HepG2 (cell line): ENCODE measurements around the gene STK4. TPM values are rescaled to one million over a fixed set of nuclear protein-coding genes. Genes with fewer than 3 reads are reported as not detected.

Experiments
- BRCA1 ChIP-seq: sonication (generic); formaldehyde crosslinking; IDR thresholded peaks from 2 replicates; pipeline ENCODE4 v1.4.0; 2020; ENCODE audit warnings: missing genetic modification reagents
- JUN ChIP-seq: sonication (generic); formaldehyde crosslinking; IDR thresholded peaks from 2 replicates; pipeline ENCODE4 v1.4.0; 2020; ENCODE audit warnings: mild to moderate bottlenecking, missing genetic modification reagents
- MAZ ChIP-seq, 2 experiments: sonication (generic) in 1 of 2; formaldehyde crosslinking in 1 of 2; IDR thresholded peaks; 2 replicates each; pipeline versions ENCODE4 v1.5.0 to v1.6.1; 2012 to 2020; ENCODE audit warnings: low read depth in 2 of 2, mild to moderate bottlenecking in 2 of 2, borderline replicate concordance in 1 of 2, improper control_type of control experiment in 1 of 2, low read length in 1 of 2, missing genetic modification reagents in 1 of 2, moderate library complexity in 1 of 2
- ONECUT2 ChIP-seq: sonication (generic); formaldehyde crosslinking; IDR thresholded peaks from 2 replicates; pipeline ENCODE4 v1.4.0; 2020; ENCODE audit warnings: missing genetic modification reagents
- SALL1 ChIP-seq: sonication (generic); formaldehyde crosslinking; IDR thresholded peaks from 2 replicates; pipeline ENCODE4 v1.8.0; 2022; ENCODE audit warnings: mild to moderate bottlenecking, missing genetic modification reagents
- TEAD3 ChIP-seq: optimal IDR thresholded peaks from 2 replicates; pipeline ENCODE3; 2016; ENCODE audit warnings: borderline replicate concordance
- ZBTB21 ChIP-seq: sonication (generic); formaldehyde crosslinking; IDR thresholded peaks from 2 replicates; pipeline ENCODE4 v1.4.0; 2020; ENCODE audit warnings: missing genetic modification reagents
- ZNF672 ChIP-seq: sonication (generic); formaldehyde crosslinking; IDR thresholded peaks from 2 replicates; pipeline ENCODE4 v1.8.1; 2022; ENCODE audit warnings: missing genetic modification reagents
- polyA plus RNA-seq, 8 experiments: library from polyadenylated mRNA; depleted of rRNA in 3 of 8; stranded (reverse) in 7 of 8; unstranded in 1 of 8; fragments of >200 nt; fragmentation: Illumina TruSeq in 4 of 8; extraction: Trizol in 4 of 8; gene quantifications; 2 replicates each; pipeline versions ENCODE4 v1.2.1 to v1.2.3, GENCODE V29; 2011 to 2016; ENCODE audit warnings: low read depth in 4 of 8, missing spikeins in 1 of 8, mixed read lengths in 1 of 8; ENCODE audit not compliant: insufficient read depth in 1 of 8
- total RNA-seq, 5 experiments: library from RNA; depleted of rRNA; stranded (reverse); fragments of >200 nt; fragmentation: Illumina TruSeq; extraction: Trizol; gene quantifications; 2 replicates each; pipeline ENCODE4 v1.2.3, GENCODE V29; 2016; ENCODE audit warnings: low read depth in 1 of 5
- TF ChIP-seq, protein P1 (sequence below): fragments of 450-650 bp; IDR thresholded peaks from 2 replicates; pipeline ENCODE4 v1.6.1; 2017; ENCODE audit warnings: mild to moderate bottlenecking
- TF ChIP-seq, protein P2 (sequence below): sonication (generic); formaldehyde crosslinking; IDR thresholded peaks from 2 replicates; pipeline ENCODE4 v1.8.0; 2022; ENCODE audit warnings: mild to moderate bottlenecking, missing genetic modification reagents, moderate library complexity

Gene STK4
- total and polyA plus RNA-seq, 2 of the 13 experiments (the other 11 are each of a cell fraction or from before 2014, with no cell fraction given): 25.6 to 38.3 TPM

DNA sequence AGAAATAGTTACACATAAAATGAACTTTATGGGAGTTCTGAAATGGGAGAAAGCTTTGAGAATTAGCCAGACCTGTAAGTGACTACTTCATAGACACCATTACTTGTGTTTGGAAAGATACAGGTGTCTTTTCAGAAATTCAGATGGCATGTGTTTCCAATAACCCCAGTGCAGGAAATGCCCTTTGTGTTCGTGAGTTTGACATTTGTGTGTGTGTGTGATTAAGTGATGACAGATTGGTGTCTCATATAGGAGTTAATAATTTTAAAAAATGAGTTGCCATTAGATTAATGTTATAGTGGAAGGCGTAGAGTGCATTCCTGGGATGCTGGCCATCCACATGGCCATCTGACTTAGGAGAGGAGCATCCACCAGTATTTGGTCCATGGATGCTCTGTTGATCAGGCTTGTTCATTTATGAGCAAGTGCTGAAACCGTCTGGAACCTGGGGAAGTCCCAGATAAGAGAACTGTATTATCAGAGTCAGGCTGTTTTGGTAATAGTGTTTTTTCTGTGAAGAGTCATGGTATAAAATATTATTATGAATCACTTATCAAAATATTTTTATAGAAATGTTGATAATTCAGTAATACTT, 3.1 kb downstream of the STK4 start (continued):
- TF ChIP-seq, protein P1, sequence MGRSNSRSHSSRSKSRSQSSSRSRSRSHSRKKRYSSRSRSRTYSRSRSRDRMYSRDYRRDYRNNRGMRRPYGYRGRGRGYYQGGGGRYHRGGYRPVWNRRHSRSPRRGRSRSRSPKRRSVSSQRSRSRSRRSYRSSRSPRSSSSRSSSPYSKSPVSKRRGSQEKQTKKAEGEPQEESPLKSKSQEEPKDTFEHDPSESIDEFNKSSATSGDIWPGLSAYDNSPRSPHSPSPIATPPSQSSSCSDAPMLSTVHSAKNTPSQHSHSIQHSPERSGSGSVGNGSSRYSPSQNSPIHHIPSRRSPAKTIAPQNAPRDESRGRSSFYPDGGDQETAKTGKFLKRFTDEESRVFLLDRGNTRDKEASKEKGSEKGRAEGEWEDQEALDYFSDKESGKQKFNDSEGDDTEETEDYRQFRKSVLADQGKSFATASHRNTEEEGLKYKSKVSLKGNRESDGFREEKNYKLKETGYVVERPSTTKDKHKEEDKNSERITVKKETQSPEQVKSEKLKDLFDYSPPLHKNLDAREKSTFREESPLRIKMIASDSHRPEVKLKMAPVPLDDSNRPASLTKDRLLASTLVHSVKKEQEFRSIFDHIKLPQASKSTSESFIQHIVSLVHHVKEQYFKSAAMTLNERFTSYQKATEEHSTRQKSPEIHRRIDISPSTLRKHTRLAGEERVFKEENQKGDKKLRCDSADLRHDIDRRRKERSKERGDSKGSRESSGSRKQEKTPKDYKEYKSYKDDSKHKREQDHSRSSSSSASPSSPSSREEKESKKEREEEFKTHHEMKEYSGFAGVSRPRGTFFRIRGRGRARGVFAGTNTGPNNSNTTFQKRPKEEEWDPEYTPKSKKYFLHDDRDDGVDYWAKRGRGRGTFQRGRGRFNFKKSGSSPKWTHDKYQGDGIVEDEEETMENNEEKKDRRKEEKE: no peak
- no peak for TF ChIP-seq ONECUT2 (CRISPR knock-in tag)
- no peak for TF ChIP-seq ZNF672
- no peak for TF ChIP-seq JUN (CRISPR knock-in tag)
- TF ChIP-seq, protein P2, sequence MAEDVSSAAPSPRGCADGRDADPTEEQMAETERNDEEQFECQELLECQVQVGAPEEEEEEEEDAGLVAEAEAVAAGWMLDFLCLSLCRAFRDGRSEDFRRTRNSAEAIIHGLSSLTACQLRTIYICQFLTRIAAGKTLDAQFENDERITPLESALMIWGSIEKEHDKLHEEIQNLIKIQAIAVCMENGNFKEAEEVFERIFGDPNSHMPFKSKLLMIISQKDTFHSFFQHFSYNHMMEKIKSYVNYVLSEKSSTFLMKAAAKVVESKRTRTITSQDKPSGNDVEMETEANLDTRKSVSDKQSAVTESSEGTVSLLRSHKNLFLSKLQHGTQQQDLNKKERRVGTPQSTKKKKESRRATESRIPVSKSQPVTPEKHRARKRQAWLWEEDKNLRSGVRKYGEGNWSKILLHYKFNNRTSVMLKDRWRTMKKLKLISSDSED: no peak
- TF ChIP-seq BRCA1 (CRISPR knock-in tag): no peak
- TF ChIP-seq SALL1: no peak
- no peak for TF ChIP-seq TEAD3
- TF ChIP-seq MAZ (IDR thresholded peaks at IDR 0.05; ENCODE audit: borderline replicate concordance, low read depth, low read length): no peak
- TF ChIP-seq MAZ (CRISPR knock-in tag; IDR thresholded peaks at IDR 0.05; ENCODE audit: low read depth): no peak
- TF ChIP-seq ZBTB21: no peak
- TF ChIP-seq, all 625 proteins: peak for 0
